Measurements from ENCODE around the gene DLG2.

- TF ChIP-seq CTCF (IDR thresholded peaks at IDR 0.05; ENCODE audit: insufficient read depth, low read depth, low read length) = no peak
- no peak for TF ChIP-seq EZH2 (IDR thresholded peaks at IDR 0.05; ENCODE audit: insufficient read depth, low read length)
These were observed 203.8 kb downstream of the DLG2 start for GRCh38 chr11:85423316-85423715.
